ENCODE results near the gene PC.

DNA sequence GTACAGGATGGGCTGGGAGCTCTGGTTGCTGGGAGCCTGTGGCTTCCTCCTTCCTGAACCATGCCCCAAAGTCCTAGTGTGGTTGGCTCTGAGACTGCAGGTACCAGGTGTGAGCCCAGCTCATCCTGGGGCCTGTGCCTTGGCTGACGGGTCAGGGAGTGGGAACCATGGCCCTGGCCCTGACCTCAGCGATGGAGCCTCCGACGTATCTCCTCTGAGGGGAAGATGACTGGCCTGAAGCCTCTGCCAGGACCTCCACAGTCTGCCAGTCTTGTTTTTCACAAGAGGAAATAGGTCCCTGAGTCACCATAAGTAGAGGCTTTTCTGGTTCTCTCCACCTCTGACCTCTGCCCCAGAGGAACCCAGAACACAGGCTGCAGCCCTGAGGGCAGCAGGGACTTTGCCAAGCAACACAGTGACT lies 111.5 kb downstream of the PC start:
- TF ChIP-seq ISL1 (CRISPR knock-in tag; IDR thresholded peaks at IDR 0.05) (no peak), ZFP3 (CRISPR knock-in tag; IDR thresholded peaks at IDR 0.05) (no peak), OSR1 (CRISPR knock-in tag; IDR thresholded peaks at IDR 0.05) (no peak), ZFP30 (CRISPR knock-in tag; IDR thresholded peaks at IDR 0.05) (no peak), SNAI2 (CRISPR knock-in tag; IDR thresholded peaks at IDR 0.05) (no peak), ZNF565 (CRISPR knock-in tag; conservative IDR thresholded peaks at IDR 0.05; ENCODE audit: low read depth) (no peak), PPARA (CRISPR knock-in tag; IDR thresholded peaks at IDR 0.05; ENCODE audit: borderline replicate concordance) (no peak), RARB (CRISPR knock-in tag; IDR thresholded peaks at IDR 0.05) (no peak)
- TF ChIP-seq, protein P1, sequence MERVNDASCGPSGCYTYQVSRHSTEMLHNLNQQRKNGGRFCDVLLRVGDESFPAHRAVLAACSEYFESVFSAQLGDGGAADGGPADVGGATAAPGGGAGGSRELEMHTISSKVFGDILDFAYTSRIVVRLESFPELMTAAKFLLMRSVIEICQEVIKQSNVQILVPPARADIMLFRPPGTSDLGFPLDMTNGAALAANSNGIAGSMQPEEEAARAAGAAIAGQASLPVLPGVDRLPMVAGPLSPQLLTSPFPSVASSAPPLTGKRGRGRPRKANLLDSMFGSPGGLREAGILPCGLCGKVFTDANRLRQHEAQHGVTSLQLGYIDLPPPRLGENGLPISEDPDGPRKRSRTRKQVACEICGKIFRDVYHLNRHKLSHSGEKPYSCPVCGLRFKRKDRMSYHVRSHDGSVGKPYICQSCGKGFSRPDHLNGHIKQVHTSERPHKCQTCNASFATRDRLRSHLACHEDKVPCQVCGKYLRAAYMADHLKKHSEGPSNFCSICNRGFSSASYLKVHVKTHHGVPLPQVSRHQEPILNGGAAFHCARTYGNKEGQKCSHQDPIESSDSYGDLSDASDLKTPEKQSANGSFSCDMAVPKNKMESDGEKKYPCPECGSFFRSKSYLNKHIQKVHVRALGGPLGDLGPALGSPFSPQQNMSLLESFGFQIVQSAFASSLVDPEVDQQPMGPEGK (CRISPR knock-in tag; IDR thresholded peaks at IDR 0.05; ENCODE audit: borderline replicate concordance): no peak
- TF ChIP-seq, protein P2, sequence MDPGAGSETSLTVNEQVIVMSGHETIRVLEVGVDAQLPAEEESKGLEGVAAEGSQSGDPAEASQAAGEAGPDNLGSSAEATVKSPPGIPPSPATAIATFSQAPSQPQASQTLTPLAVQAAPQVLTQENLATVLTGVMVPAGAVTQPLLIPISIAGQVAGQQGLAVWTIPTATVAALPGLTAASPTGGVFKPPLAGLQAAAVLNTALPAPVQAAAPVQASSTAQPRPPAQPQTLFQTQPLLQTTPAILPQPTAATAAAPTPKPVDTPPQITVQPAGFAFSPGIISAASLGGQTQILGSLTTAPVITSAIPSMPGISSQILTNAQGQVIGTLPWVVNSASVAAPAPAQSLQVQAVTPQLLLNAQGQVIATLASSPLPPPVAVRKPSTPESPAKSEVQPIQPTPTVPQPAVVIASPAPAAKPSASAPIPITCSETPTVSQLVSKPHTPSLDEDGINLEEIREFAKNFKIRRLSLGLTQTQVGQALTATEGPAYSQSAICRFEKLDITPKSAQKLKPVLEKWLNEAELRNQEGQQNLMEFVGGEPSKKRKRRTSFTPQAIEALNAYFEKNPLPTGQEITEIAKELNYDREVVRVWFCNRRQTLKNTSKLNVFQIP (CRISPR knock-in tag; IDR thresholded peaks at IDR 0.05; ENCODE audit: borderline replicate concordance, low read depth): no peak
- TF ChIP-seq, protein P3, sequence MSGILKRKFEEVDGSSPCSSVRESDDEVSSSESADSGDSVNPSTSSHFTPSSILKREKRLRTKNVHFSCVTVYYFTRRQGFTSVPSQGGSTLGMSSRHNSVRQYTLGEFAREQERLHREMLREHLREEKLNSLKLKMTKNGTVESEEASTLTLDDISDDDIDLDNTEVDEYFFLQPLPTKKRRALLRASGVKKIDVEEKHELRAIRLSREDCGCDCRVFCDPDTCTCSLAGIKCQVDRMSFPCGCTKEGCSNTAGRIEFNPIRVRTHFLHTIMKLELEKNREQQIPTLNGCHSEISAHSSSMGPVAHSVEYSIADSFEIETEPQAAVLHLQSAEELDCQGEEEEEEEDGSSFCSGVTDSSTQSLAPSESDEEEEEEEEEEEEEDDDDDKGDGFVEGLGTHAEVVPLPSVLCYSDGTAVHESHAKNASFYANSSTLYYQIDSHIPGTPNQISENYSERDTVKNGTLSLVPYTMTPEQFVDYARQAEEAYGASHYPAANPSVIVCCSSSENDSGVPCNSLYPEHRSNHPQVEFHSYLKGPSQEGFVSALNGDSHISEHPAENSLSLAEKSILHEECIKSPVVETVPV (CRISPR knock-in tag; IDR thresholded peaks at IDR 0.05): no peak
